Brain microvascular endothelial cell (primary cell): Measurements from ENCODE around the gene DCDC2C.

Source experiments
- DNase-seq: peaks from one replicate; pipeline ENCODE4 v3.0.0-alpha.2; 2020
- H3K27ac ChIP-seq: fragments of 250-450 bp; sonication (Bioruptor Pico); 2 replicates; pipeline ENCODE4 v1.5.1; 2020; ENCODE audit warnings: mild to moderate bottlenecking, moderate library complexity
- H3K27me3 ChIP-seq: fragments of 250-450 bp; sonication (Bioruptor Pico); replicated peaks from 2 replicates; pipeline ENCODE4 v1.5.1; 2020; ENCODE audit warnings: mild to moderate bottlenecking
- H3K36me3 ChIP-seq: fragments of 250-450 bp; sonication (Bioruptor Pico); replicated peaks from 2 replicates; pipeline ENCODE4 v1.5.1; 2020; ENCODE audit warnings: mild to moderate bottlenecking
- H3K4me3 ChIP-seq: 2 replicates; pipeline ENCODE4 v1.5.1; 2011; ENCODE audit warnings: low read depth, mild to moderate bottlenecking, control low read depth, low read length, moderate library complexity
- CTCF ChIP-seq: IDR thresholded peaks from 2 replicates; pipeline ENCODE4 v1.5.1; 2011; ENCODE audit warnings: low read depth, mild to moderate bottlenecking, moderate library complexity, low read length, control low read depth, inconsistent platforms; ENCODE audit errors: missing control alignments
- in situ Hi-C: cut with HindIII; loops from 2 replicates; pipeline ENCODE4 v1.10.0; 2017; ENCODE audit warnings: low sequenced_read_pairs, low pct_ligation_motif_present

DCDC2C gene

GRCh38 chr2:3664925-3665324 is 38.5 kb upstream of the DCDC2C start:
- Histone ChIP-seq H3K4me3 (no peak overlapping the region), H3K36me3 (no peaks in the 10 kb centered on the region), H3K27ac (no peak overlapping the region), H3K27me3 (no peaks in the 10 kb centered on the region)
- in situ Hi-C loops, result no loop called here
- TF ChIP-seq CTCF, result no peak
- DNase-seq, result no peak

GRCh38 chr2:3665886-3666612 is 37.3 kb upstream of the DCDC2C start:
- H3K4me3 ChIP-seq, result no peak overlapping the region
- no peak for TF ChIP-seq CTCF
- H3K36me3 ChIP-seq, result no peaks in the 10 kb centered on the region
- no peak for DNase-seq
- no peaks in the 10 kb centered on the region for H3K27me3 ChIP-seq
- in situ Hi-C loops, result no loop called here
- H3K27ac ChIP-seq, result no peak overlapping the region

- DNase-seq, result no peak
- in situ Hi-C loops, result no loop called here
- Histone ChIP-seq H3K27me3 (no peaks in the 10 kb centered on the region), H3K4me3 (no peak overlapping the region), H3K27ac (no peak overlapping the region), H3K36me3 (no peaks in the 10 kb centered on the region)
- no peak for TF ChIP-seq CTCF
Measured at GRCh38 chr2:3666613-3666975, 36.8 kb upstream of the DCDC2C start.

GRCh38 chr2:3667151-3667631 is 36.2 kb upstream of the DCDC2C start:
- Histone ChIP-seq H3K27me3 (no peaks in the 10 kb centered on the region), H3K36me3 (no peaks in the 10 kb centered on the region), H3K4me3 (no peak overlapping the region), H3K27ac (no peak overlapping the region)
- in situ Hi-C loops, result no loop called here
- no peak for DNase-seq
- no peak for TF ChIP-seq CTCF

GRCh38 chr2:3669656-3670055 is 33.7 kb upstream of the DCDC2C start:
- TF ChIP-seq CTCF, result no peak
- H3K4me3 ChIP-seq, result no peak overlapping the region
- H3K27ac ChIP-seq, result no peak overlapping the region
- no peak for DNase-seq
- in situ Hi-C loops, result no loop called here
- H3K36me3 ChIP-seq, result no peaks in the 10 kb centered on the region
- H3K27me3 ChIP-seq, result no peaks in the 10 kb centered on the region

GRCh38 chr2:3670376-3670775 is 33.0 kb upstream of the DCDC2C start:
- TF ChIP-seq CTCF, result no peak
- no peak for DNase-seq
- Histone ChIP-seq H3K27ac (no peak overlapping the region), H3K36me3 (no peaks in the 10 kb centered on the region), H3K27me3 (no peaks in the 10 kb centered on the region), H3K4me3 (no peak overlapping the region)
- in situ Hi-C loops, result no loop called here
